AG08395 (cell line): ENCODE measurements around the gene ASTL.

ENCODE experiments used
- DNase-seq: peaks from one replicate; pipeline ENCODE4 v3.0.0; 2012; ENCODE audit warnings: mixed read lengths, low spot score

The ASTL gene

GRCh38 chr2:96083064-96083939 is 55.0 kb downstream of the ASTL start:
- no peak for DNase-seq

- no peak for DNase-seq
These were observed 55.9 kb downstream of the ASTL start for GRCh38 chr2:96082211-96083063.

- no peak for DNase-seq
These were observed 57.3 kb downstream of the ASTL start for GRCh38 chr2:96081042-96081441.

GRCh38 chr2:96075199-96075771 is 63.0 kb downstream of the ASTL start:
- no peak for DNase-seq

DNA sequence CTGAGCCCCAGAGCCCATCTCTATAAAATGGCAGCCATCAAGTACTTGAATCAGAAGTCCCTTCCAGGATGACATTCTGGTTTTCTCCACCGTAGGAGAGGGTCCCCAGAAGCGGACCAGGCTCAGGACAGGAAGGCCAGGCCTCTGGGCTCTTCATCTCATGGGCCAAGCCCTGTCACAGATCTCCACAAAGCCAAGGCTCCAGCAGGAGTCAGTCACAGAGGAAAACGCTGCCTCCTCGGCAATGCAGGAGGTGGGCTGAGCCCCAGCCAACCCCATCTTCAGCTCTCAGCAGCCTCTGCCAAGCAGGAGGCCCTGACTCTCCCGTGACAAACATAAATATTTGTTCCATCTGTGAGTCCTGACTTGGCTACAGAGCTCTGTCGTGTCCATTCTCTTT is 64.1 kb downstream of the ASTL start:
- DNase-seq: no peak

GRCh38 chr2:96073170-96073775 is 65.0 kb downstream of the ASTL start:
- no peak for DNase-seq
